Stimulated activated CD4-positive, alpha-beta T cell treated with anti-CD3 and anti-CD28 coated beads, Interleukin-4, amount 100 ng/mL, for 48 hours (primary cell): Measurements from ENCODE around the gene TLR7.

ENCODE experiments used
- DNase-seq, 2 donors: peaks; one replicate each; pipeline ENCODE4 v3.0.0-alpha.2; 2020; ENCODE audit warnings: low read depth in 2 of 2

The TLR7 gene

DNA sequence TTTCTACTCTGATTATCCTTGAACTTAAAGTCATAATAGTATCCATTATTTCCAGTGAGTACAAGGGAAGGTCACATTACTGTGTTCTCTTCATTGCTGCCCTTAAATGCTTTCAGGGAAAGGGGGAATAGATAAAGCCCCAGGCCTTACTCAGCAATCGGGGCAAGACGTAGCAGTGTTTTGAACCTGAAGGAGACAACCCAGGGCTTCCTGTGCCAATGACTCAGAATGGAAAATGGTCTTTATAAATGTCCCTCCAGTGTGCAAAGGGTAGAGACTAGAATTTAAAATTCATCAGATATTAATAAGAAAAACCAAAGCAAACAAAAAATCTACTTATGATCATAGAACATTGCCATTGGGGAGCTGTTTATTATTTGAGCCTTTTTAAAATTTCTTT is 63.3 kb downstream of the TLR7 start:
- no peak for DNase-seq

DNA sequence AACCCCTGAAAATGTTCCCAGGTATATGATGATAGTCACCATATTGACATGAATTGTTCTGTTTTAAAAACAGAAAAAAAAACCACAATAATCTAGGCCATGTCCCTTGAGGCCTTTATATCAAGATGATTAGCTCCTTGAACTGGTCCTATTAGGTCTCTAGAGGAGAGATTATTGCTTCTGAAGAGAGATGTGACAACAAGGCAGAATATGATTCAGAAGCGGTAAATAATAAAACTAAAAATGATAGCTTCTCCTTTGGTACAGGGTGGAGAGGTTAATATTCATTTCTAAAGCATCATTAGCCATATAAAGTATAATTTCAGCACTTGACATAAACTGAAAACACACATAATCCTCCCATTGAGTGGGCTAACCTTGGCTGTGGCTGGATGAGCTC is 65.4 kb downstream of the TLR7 start:
- no peak for DNase-seq

DNA sequence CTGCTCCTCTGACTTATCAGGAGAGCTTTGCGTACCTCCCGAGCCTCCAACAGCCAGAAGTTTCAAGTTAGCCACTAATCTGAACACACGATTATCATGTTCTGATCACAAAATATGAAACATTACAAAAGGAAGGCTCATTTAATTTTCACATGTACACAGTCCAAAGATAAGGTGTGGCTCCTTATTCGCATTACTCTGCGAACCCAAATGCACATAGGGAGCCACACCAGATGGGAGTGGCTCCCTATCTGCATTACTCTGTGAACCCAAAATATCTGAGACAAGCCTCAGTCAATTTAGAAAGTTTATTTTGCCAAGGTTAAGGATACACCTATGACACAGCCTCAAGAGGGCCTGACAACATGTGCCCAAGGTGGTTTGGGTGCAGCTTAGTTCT is 68.0 kb downstream of the TLR7 start:
- no peak for DNase-seq

DNA sequence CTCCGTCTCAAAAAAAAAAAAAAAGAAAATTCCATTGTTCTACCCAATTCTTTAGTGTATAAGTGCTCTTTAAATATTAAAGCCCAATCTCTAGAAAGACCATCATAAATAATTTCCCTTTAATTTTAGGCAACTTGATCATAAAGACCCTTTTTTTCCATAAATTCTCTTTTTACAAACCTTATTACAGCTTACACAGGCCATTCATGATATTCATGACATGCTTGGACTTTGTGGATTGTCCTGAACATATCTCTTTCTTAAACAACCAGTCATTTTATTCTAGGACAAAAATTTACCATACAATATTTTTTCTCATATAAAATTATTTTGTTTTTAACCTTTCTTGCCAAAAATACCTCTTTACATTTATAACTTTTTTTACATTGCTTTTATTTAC is 70.1 kb downstream of the TLR7 start:
- DNase-seq: no peak
